IPS-15b (cell line): ENCODE results near the gene SLC10A7.

Source experiments
- H3K27me3 ChIP-seq: one replicate; pipeline ENCODE4 v1.6.1; 2013; ENCODE audit warnings: low read length; ENCODE audit not compliant: control insufficient read depth, insufficient read depth
- H3K36me3 ChIP-seq: one replicate; pipeline ENCODE4 v1.6.1; 2013; ENCODE audit warnings: low read length; ENCODE audit not compliant: control insufficient read depth, insufficient read depth
- H3K4me1 ChIP-seq: one replicate; pipeline ENCODE4 v1.6.1; 2013; ENCODE audit warnings: mild to moderate bottlenecking, low read length; ENCODE audit not compliant: control insufficient read depth, insufficient read depth
- H3K4me3 ChIP-seq: one replicate; pipeline ENCODE4 v1.5.1; 2013; ENCODE audit warnings: low read depth, low read length
- H3K9ac ChIP-seq: one replicate; pipeline ENCODE4 v1.6.1; 2013; ENCODE audit warnings: low read depth, mild to moderate bottlenecking, low read length
- H3K9me3 ChIP-seq: one replicate; pipeline ENCODE4 v1.6.1; 2013; ENCODE audit warnings: mild to moderate bottlenecking, low read length; ENCODE audit not compliant: control insufficient read depth, insufficient read depth

SLC10A7 gene

GRCh38 chr4:146458594-146458993 is 63.1 kb downstream of the SLC10A7 start:
- no peaks in the 10 kb centered on the region for H3K9me3 ChIP-seq
- no peak overlapping the region for H3K9ac ChIP-seq
- H3K4me1 ChIP-seq = no peaks in the 10 kb centered on the region
- no peak overlapping the region for H3K4me3 ChIP-seq
- no peaks in the 10 kb centered on the region for H3K36me3 ChIP-seq
- no peaks in the 10 kb centered on the region for H3K27me3 ChIP-seq

- no peaks in the 10 kb centered on the region for H3K4me1 ChIP-seq
- no peaks in the 10 kb centered on the region for H3K9me3 ChIP-seq
These were observed 65.1 kb downstream of the SLC10A7 start for GRCh38 chr4:146456681-146457080.

GRCh38 chr4:146453181-146453807 is 68.4 kb downstream of the SLC10A7 start:
- Histone ChIP-seq H3K9ac (no peak overlapping the region), H3K9me3 (no peaks in the 10 kb centered on the region), H3K4me3 (no peak overlapping the region), H3K36me3 (no peaks in the 10 kb centered on the region), H3K27me3 (no peaks in the 10 kb centered on the region), H3K4me1 (no peaks in the 10 kb centered on the region)

More at GRCh38 chr4:146456681-146457080, 65.1 kb downstream of the SLC10A7 start:
- Histone ChIP-seq H3K27me3 (no peaks in the 10 kb centered on the region), H3K36me3 (no peaks in the 10 kb centered on the region), H3K4me3 (no peak overlapping the region), H3K9ac (no peak overlapping the region)

- no peak overlapping the region for H3K4me3 ChIP-seq
- H3K4me1 ChIP-seq = no peaks in the 10 kb centered on the region
- H3K9me3 ChIP-seq = no peaks in the 10 kb centered on the region
- no peaks in the 10 kb centered on the region for H3K27me3 ChIP-seq
- H3K9ac ChIP-seq = no peak overlapping the region
- no peaks in the 10 kb centered on the region for H3K36me3 ChIP-seq
These were observed 71.2 kb downstream of the SLC10A7 start for GRCh38 chr4:146450524-146450923.

GRCh38 chr4:146446555-146446954 is 75.2 kb downstream of the SLC10A7 start:
- H3K9ac ChIP-seq = no peak overlapping the region
- no peaks in the 10 kb centered on the region for H3K4me1 ChIP-seq
- no peak overlapping the region for H3K4me3 ChIP-seq
- no peaks in the 10 kb centered on the region for H3K27me3 ChIP-seq
- H3K9me3 ChIP-seq = no peaks in the 10 kb centered on the region
- no peaks in the 10 kb centered on the region for H3K36me3 ChIP-seq

- Histone ChIP-seq H3K4me3 (no peak overlapping the region), H3K9ac (no peak overlapping the region), H3K4me1 (no peaks in the 10 kb centered on the region), H3K9me3 (no peaks in the 10 kb centered on the region), H3K36me3 (no peaks in the 10 kb centered on the region), H3K27me3 (no peaks in the 10 kb centered on the region)
These were observed 76.3 kb downstream of the SLC10A7 start for GRCh38 chr4:146445198-146446150.

- no peak overlapping the region for H3K4me3 ChIP-seq
- H3K4me1 ChIP-seq = no peaks in the 10 kb centered on the region
- H3K36me3 ChIP-seq = no peaks in the 10 kb centered on the region
These were observed 78.2 kb downstream of the SLC10A7 start for GRCh38 chr4:146443525-146443924.

GRCh38 chr4:146442801-146443200 is 78.9 kb downstream of the SLC10A7 start:
- Histone ChIP-seq H3K9me3 (no peaks in the 10 kb centered on the region), H3K9ac (no peak overlapping the region), H3K4me1 (peaks cover 3% of the 10 kb centered on the region), H3K36me3 (no peaks in the 10 kb centered on the region), H3K27me3 (no peaks in the 10 kb centered on the region), H3K4me3 (no peak overlapping the region)

More at GRCh38 chr4:146443525-146443924, 78.2 kb downstream of the SLC10A7 start:
- H3K9ac ChIP-seq = no peak overlapping the region
- H3K27me3 ChIP-seq = no peaks in the 10 kb centered on the region
- no peaks in the 10 kb centered on the region for H3K9me3 ChIP-seq

GRCh38 chr4:146439999-146440398 is 81.7 kb downstream of the SLC10A7 start:
- peaks cover 5% of the 10 kb centered on the region for H3K4me1 ChIP-seq
- no peak overlapping the region for H3K4me3 ChIP-seq
- H3K27me3 ChIP-seq = no peaks in the 10 kb centered on the region
- H3K36me3 ChIP-seq = no peaks in the 10 kb centered on the region
- no peak overlapping the region for H3K9ac ChIP-seq
- no peaks in the 10 kb centered on the region for H3K9me3 ChIP-seq

- Histone ChIP-seq H3K4me1 (peaks cover 5% of the 10 kb centered on the region), H3K36me3 (no peaks in the 10 kb centered on the region), H3K9ac (no peak overlapping the region), H3K27me3 (no peaks in the 10 kb centered on the region), H3K4me3 (no peak overlapping the region), H3K9me3 (no peaks in the 10 kb centered on the region)
These were observed 82.3 kb downstream of the SLC10A7 start for GRCh38 chr4:146439437-146439836.

GRCh38 chr4:146437778-146438177 is 84.0 kb downstream of the SLC10A7 start:
- H3K4me1 ChIP-seq = peaks cover 5% of the 10 kb centered on the region
- H3K9ac ChIP-seq = no peak overlapping the region
- H3K9me3 ChIP-seq = no peaks in the 10 kb centered on the region
- H3K4me3 ChIP-seq = no peak overlapping the region
- H3K27me3 ChIP-seq = no peaks in the 10 kb centered on the region
- no peaks in the 10 kb centered on the region for H3K36me3 ChIP-seq
